Measurements from ENCODE around the gene SYT17.

SYT17 gene

GRCh38 chr16:19295393-19295792 is 127.4 kb downstream of the SYT17 start:
- DNase-seq (ENCODE audit: insufficient read length) (no peak), FAIRE-seq (no peak)
- TF ChIP-seq POLR2A (IDR thresholded peaks at IDR 0.05; ENCODE audit: low read depth, low read length) (no peak), TAF1 (IDR thresholded peaks at IDR 0.05; ENCODE audit: borderline replicate concordance, low read depth, low read length) (no peak), POLR2AphosphoS5 (IDR thresholded peaks at IDR 0.05; ENCODE audit: low read depth, low read length) (no peak)

GRCh38 chr16:19297454-19297853 is 129.4 kb downstream of the SYT17 start:
- TF ChIP-seq TAF1 (IDR thresholded peaks at IDR 0.05; ENCODE audit: borderline replicate concordance, low read depth, low read length) (no peak), POLR2A (IDR thresholded peaks at IDR 0.05; ENCODE audit: low read depth, low read length) (no peak), POLR2AphosphoS5 (IDR thresholded peaks at IDR 0.05; ENCODE audit: low read depth, low read length) (no peak)
- no peak for DNase-seq (ENCODE audit: insufficient read length)
- no peak for FAIRE-seq

- DNase-seq (ENCODE audit: insufficient read length) (no peak), FAIRE-seq (no peak)
- TF ChIP-seq POLR2AphosphoS5 (IDR thresholded peaks at IDR 0.05; ENCODE audit: low read depth, low read length) (no peak), POLR2A (IDR thresholded peaks at IDR 0.05; ENCODE audit: low read depth, low read length) (no peak), TAF1 (IDR thresholded peaks at IDR 0.05; ENCODE audit: borderline replicate concordance, low read depth, low read length) (no peak)
Observed at GRCh38 chr16:19299565-19299964, 131.5 kb downstream of the SYT17 start.

- TF ChIP-seq POLR2AphosphoS5 (IDR thresholded peaks at IDR 0.05; ENCODE audit: low read depth, low read length), result no peak
- TF ChIP-seq TAF1 (IDR thresholded peaks at IDR 0.05; ENCODE audit: borderline replicate concordance, low read depth, low read length), result no peak
- no peak for TF ChIP-seq POLR2A (IDR thresholded peaks at IDR 0.05; ENCODE audit: low read depth, low read length)
- no peak for DNase-seq (ENCODE audit: insufficient read length)
Observed at GRCh38 chr16:19301931-19302330, 133.9 kb downstream of the SYT17 start.

GRCh38 chr16:19304750-19305149 is 136.7 kb downstream of the SYT17 start:
- no peak for TF ChIP-seq TAF1 (IDR thresholded peaks at IDR 0.05; ENCODE audit: borderline replicate concordance, low read depth, low read length)
- no peak for TF ChIP-seq POLR2AphosphoS5 (IDR thresholded peaks at IDR 0.05; ENCODE audit: low read depth, low read length)
- no peak for TF ChIP-seq POLR2A (IDR thresholded peaks at IDR 0.05; ENCODE audit: low read depth, low read length)
- no peak for DNase-seq (ENCODE audit: insufficient read length)
- FAIRE-seq, result no peak

More at GRCh38 chr16:19301931-19302330, 133.9 kb downstream of the SYT17 start:
- FAIRE-seq, result no peak

GRCh38 chr16:19305443-19305842 is 137.4 kb downstream of the SYT17 start:
- FAIRE-seq (no peak), DNase-seq (ENCODE audit: insufficient read length) (no peak)
- TF ChIP-seq TAF1 (IDR thresholded peaks at IDR 0.05; ENCODE audit: borderline replicate concordance, low read depth, low read length), result no peak
- TF ChIP-seq POLR2A (IDR thresholded peaks at IDR 0.05; ENCODE audit: low read depth, low read length), result no peak
- TF ChIP-seq POLR2AphosphoS5 (IDR thresholded peaks at IDR 0.05; ENCODE audit: low read depth, low read length), result no peak

GRCh38 chr16:19307587-19308241 is 139.7 kb downstream of the SYT17 start:
- no peak for TF ChIP-seq TAF1 (IDR thresholded peaks at IDR 0.05; ENCODE audit: borderline replicate concordance, low read depth, low read length)
- no peak for TF ChIP-seq POLR2AphosphoS5 (IDR thresholded peaks at IDR 0.05; ENCODE audit: low read depth, low read length)
- TF ChIP-seq POLR2A (IDR thresholded peaks at IDR 0.05; ENCODE audit: low read depth, low read length), result no peak
- FAIRE-seq (no peak), DNase-seq (ENCODE audit: insufficient read length) (no peak)

GRCh38 chr16:19308392-19308791 is 140.4 kb downstream of the SYT17 start:
- DNase-seq (ENCODE audit: insufficient read length), result no peak
- TF ChIP-seq POLR2A (IDR thresholded peaks at IDR 0.05; ENCODE audit: low read depth, low read length) (no peak), POLR2AphosphoS5 (IDR thresholded peaks at IDR 0.05; ENCODE audit: low read depth, low read length) (no peak), TAF1 (IDR thresholded peaks at IDR 0.05; ENCODE audit: borderline replicate concordance, low read depth, low read length) (no peak)
- no peak for FAIRE-seq

- TF ChIP-seq POLR2AphosphoS5 (IDR thresholded peaks at IDR 0.05; ENCODE audit: low read depth, low read length) (no peak), TAF1 (IDR thresholded peaks at IDR 0.05; ENCODE audit: borderline replicate concordance, low read depth, low read length) (no peak), POLR2A (IDR thresholded peaks at IDR 0.05; ENCODE audit: low read depth, low read length) (no peak)
- FAIRE-seq (no peak), DNase-seq (ENCODE audit: insufficient read length) (no peak)
Observed at GRCh38 chr16:19309178-19309577, 141.1 kb downstream of the SYT17 start.

GRCh38 chr16:19314718-19315425 is 146.8 kb downstream of the SYT17 start:
- TF ChIP-seq POLR2A (IDR thresholded peaks at IDR 0.05; ENCODE audit: low read depth, low read length) (no peak), TAF1 (IDR thresholded peaks at IDR 0.05; ENCODE audit: borderline replicate concordance, low read depth, low read length) (no peak), POLR2AphosphoS5 (IDR thresholded peaks at IDR 0.05; ENCODE audit: low read depth, low read length) (no peak)
- no peak for FAIRE-seq
- no peak for DNase-seq (ENCODE audit: insufficient read length)

GRCh38 chr16:19315889-19316433 is 147.9 kb downstream of the SYT17 start:
- FAIRE-seq (no peak), DNase-seq (ENCODE audit: insufficient read length) (no peak)
- TF ChIP-seq POLR2A (IDR thresholded peaks at IDR 0.05; ENCODE audit: low read depth, low read length) (no peak), TAF1 (IDR thresholded peaks at IDR 0.05; ENCODE audit: borderline replicate concordance, low read depth, low read length) (no peak), POLR2AphosphoS5 (IDR thresholded peaks at IDR 0.05; ENCODE audit: low read depth, low read length) (no peak)

- TF ChIP-seq TAF1 (IDR thresholded peaks at IDR 0.05; ENCODE audit: borderline replicate concordance, low read depth, low read length) (no peak), POLR2A (IDR thresholded peaks at IDR 0.05; ENCODE audit: low read depth, low read length) (no peak), POLR2AphosphoS5 (IDR thresholded peaks at IDR 0.05; ENCODE audit: low read depth, low read length) (no peak)
Observed at GRCh38 chr16:19316846-19317245, 148.8 kb downstream of the SYT17 start.

More at GRCh38 chr16:19316846-19317245, 148.8 kb downstream of the SYT17 start:
- DNase-seq (ENCODE audit: insufficient read length) (no peak), FAIRE-seq (no peak)
